ENCODE results near the gene KYNU. TPM values are rescaled to one million over a fixed set of nuclear protein-coding genes. Genes with fewer than 3 reads are reported as not detected.
"Not testable (repeated sequence)": the region's sequence is repeated elsewhere in the genome, so short reads cannot be mapped to it uniquely, and the experiment has no call there.

The KYNU gene
- total RNA-seq, 2 experiments from 2014 or later: not detected

- ATAC-seq; H3K9me3 Mint-ChIP-seq (ENCODE audit: low read depth); H3K27ac Mint-ChIP-seq; DNase-seq; H3K36me3 Mint-ChIP-seq (ENCODE audit: low read depth); H3K4me1 Mint-ChIP-seq; CTCF ChIA-PET; intact Hi-C loops (cut with DNase I, micrococcal nuclease); H3K4me3 Mint-ChIP-seq; POLR2A ChIA-PET; H3K27me3 Mint-ChIP-seq: not testable (repeated sequence)
Observed at GRCh38 chr2:142950323-142950722, 72.9 kb downstream of the KYNU start.

GRCh38 chr2:142951190-142952007 is 73.9 kb downstream of the KYNU start:
- H3K4me3 Mint-ChIP-seq: no peak overlapping the region
- no peak for DNase-seq
- ChIA-PET POLR2A (no interaction called here), CTCF (no interaction called here)
- peaks cover 2% of the 10 kb centered on the region for H3K9me3 Mint-ChIP-seq (ENCODE audit: low read depth)
- H3K36me3 Mint-ChIP-seq (ENCODE audit: low read depth): no peaks in the 10 kb centered on the region
- H3K27ac Mint-ChIP-seq: no peak overlapping the region
- intact Hi-C loops (cut with DNase I, micrococcal nuclease): no loop called here
- ATAC-seq: no peak
- peaks cover 3% of the 10 kb centered on the region for H3K27me3 Mint-ChIP-seq
- no peaks in the 10 kb centered on the region for H3K4me1 Mint-ChIP-seq

DNA sequence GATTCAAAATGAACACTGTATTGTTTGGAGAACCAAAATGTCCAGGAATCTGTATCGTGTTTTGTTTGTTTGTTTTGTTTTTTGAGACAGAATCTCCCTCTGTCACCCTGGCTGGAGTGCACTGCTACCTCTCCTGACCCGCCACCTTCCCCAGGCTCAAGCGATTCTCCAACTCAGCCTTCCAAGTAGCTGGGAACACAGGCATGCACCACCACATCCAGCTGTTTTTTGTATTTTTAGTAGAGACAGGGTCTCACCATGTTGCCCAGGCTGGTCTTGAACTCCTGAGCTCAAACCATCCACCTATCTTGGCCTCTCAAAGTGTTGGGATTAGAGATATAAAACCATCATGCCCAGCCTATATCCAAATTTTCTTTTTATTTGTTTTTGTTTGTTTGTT is 74.6 kb downstream of the KYNU start:
- CTCF ChIA-PET: no interaction called here
- DNase-seq (no peak), ATAC-seq (no peak)
- H3K9me3 Mint-ChIP-seq (ENCODE audit: low read depth): peaks cover 2% of the 10 kb centered on the region
- H3K4me3 Mint-ChIP-seq: no peak overlapping the region
- POLR2A ChIA-PET: no interaction called here
- peaks cover 3% of the 10 kb centered on the region for H3K27me3 Mint-ChIP-seq
- no peaks in the 10 kb centered on the region for H3K36me3 Mint-ChIP-seq (ENCODE audit: low read depth)
- H3K27ac Mint-ChIP-seq: no peak overlapping the region
- H3K4me1 Mint-ChIP-seq: no peaks in the 10 kb centered on the region
- intact Hi-C loops (cut with DNase I, micrococcal nuclease): no loop called here

DNA sequence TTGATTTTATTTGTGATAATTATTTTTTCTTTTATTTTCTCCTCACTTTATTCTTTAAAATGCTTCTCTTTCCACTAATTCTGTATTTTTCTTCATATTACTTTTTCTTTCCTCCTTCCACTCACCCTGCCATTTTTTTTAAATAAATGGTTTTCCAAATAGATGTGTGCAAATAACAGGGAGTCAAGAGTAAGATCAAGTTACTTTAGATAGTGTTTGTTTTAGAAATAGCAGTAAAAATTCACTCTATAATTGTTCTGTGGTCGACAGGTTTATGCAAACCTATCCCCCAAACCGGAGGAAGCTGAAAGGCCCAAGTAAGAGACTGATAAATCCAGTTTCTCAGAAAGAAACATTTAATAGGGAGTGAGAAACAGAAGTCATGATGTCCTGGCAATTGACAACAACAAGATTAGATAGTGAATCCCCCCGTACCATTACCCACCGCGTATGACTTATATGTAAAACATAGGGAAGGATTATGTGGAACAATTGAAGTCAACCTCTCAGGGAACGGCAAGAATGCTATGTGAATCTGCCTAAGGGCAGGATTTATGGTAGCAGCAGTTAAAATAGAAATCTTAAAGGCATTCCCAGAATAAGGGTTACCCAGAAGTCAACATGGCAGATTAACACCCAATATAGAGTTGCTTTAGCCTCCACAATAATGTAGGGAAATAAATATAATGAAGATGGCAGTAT is 75.5 kb downstream of the KYNU start:
- Mint-ChIP-seq H3K27me3 (peaks cover 3% of the 10 kb centered on the region), H3K27ac (no peak overlapping the region), H3K4me1 (no peaks in the 10 kb centered on the region), H3K9me3 (ENCODE audit: low read depth) (peaks cover 2% of the 10 kb centered on the region), H3K36me3 (ENCODE audit: low read depth) (no peaks in the 10 kb centered on the region), H3K4me3 (no peak overlapping the region)
- ChIA-PET CTCF (no interaction called here), POLR2A (no interaction called here)
- ATAC-seq (no peak), DNase-seq (no peak)
- intact Hi-C loops (cut with DNase I, micrococcal nuclease): no loop called here

GRCh38 chr2:142954493-142954892 is 77.0 kb downstream of the KYNU start:
- Mint-ChIP-seq H3K4me3 (no peak overlapping the region), H3K9me3 (ENCODE audit: low read depth) (peaks cover 2% of the 10 kb centered on the region), H3K36me3 (ENCODE audit: low read depth) (no peaks in the 10 kb centered on the region), H3K4me1 (no peaks in the 10 kb centered on the region), H3K27me3 (peaks cover 3% of the 10 kb centered on the region), H3K27ac (no peak overlapping the region)
- intact Hi-C loops (cut with DNase I, micrococcal nuclease): no loop called here
- ChIA-PET POLR2A (no interaction called here), CTCF (interaction anchor here (1.4 kb wide), 1 partner anchor 31 kb away, joined by 4 read pairs; no protein-coding TSS in a partner anchor)
- ATAC-seq: no peak
- no peak for DNase-seq

- intact Hi-C loops (cut with DNase I, micrococcal nuclease): no loop called here
- ATAC-seq (no peak), DNase-seq (no peak)
- ChIA-PET CTCF (interaction anchor here (1.0 kb wide), 1 partner anchor 18 kb away, joined by 3 read pairs; no protein-coding TSS in a partner anchor), POLR2A (no interaction called here)
- H3K27ac Mint-ChIP-seq: no peak overlapping the region
- H3K9me3 Mint-ChIP-seq (ENCODE audit: low read depth): no peaks in the 10 kb centered on the region
- no peak overlapping the region for H3K4me3 Mint-ChIP-seq
- H3K4me1 Mint-ChIP-seq: no peaks in the 10 kb centered on the region
- H3K36me3 Mint-ChIP-seq (ENCODE audit: low read depth): no peaks in the 10 kb centered on the region
- peaks cover 3% of the 10 kb centered on the region for H3K27me3 Mint-ChIP-seq
Observed at GRCh38 chr2:142957144-142957543, 79.7 kb downstream of the KYNU start.

- Mint-ChIP-seq H3K36me3 (ENCODE audit: low read depth) (no peaks in the 10 kb centered on the region), H3K4me3 (no peak overlapping the region), H3K27ac (no peak overlapping the region), H3K9me3 (ENCODE audit: low read depth) (peaks cover 6% of the 10 kb centered on the region), H3K27me3 (peaks cover 3% of the 10 kb centered on the region), H3K4me1 (no peaks in the 10 kb centered on the region)
- intact Hi-C loops (cut with DNase I, micrococcal nuclease): no loop called here
- ATAC-seq (no peak), DNase-seq (no peak)
- ChIA-PET POLR2A (no interaction called here), CTCF (no interaction called here)
Observed at GRCh38 chr2:142961202-142961601, 83.7 kb downstream of the KYNU start.

GRCh38 chr2:142965443-142965842 is 88.0 kb downstream of the KYNU start:
- Mint-ChIP-seq H3K9me3 (ENCODE audit: low read depth) (peaks cover 6% of the 10 kb centered on the region), H3K4me3 (no peak overlapping the region), H3K27me3 (no peaks in the 10 kb centered on the region), H3K27ac (no peak overlapping the region), H3K4me1 (no peaks in the 10 kb centered on the region), H3K36me3 (ENCODE audit: low read depth) (no peaks in the 10 kb centered on the region)
- ChIA-PET CTCF (interaction anchor here (1.5 kb wide), 1 partner anchor 9 kb away, joined by 4 read pairs; no protein-coding TSS in a partner anchor), POLR2A (no interaction called here)
- intact Hi-C loops (cut with DNase I, micrococcal nuclease): no loop called here
- DNase-seq (no peak), ATAC-seq (no peak)

- Mint-ChIP-seq H3K27ac (no peak overlapping the region), H3K27me3 (no peaks in the 10 kb centered on the region), H3K36me3 (ENCODE audit: low read depth) (no peaks in the 10 kb centered on the region), H3K4me3 (no peak overlapping the region), H3K9me3 (ENCODE audit: low read depth) (peaks cover 6% of the 10 kb centered on the region), H3K4me1 (no peaks in the 10 kb centered on the region)
- ATAC-seq (no peak), DNase-seq (no peak)
- intact Hi-C loops (cut with DNase I, micrococcal nuclease): no loop called here
- CTCF ChIA-PET: interaction anchor here (1.1 kb wide), 1 partner anchor 9 kb away, joined by 4 read pairs; no protein-coding TSS in a partner anchor
- POLR2A ChIA-PET: no interaction called here
Observed at GRCh38 chr2:142966284-142966683, 88.8 kb downstream of the KYNU start.

DNA sequence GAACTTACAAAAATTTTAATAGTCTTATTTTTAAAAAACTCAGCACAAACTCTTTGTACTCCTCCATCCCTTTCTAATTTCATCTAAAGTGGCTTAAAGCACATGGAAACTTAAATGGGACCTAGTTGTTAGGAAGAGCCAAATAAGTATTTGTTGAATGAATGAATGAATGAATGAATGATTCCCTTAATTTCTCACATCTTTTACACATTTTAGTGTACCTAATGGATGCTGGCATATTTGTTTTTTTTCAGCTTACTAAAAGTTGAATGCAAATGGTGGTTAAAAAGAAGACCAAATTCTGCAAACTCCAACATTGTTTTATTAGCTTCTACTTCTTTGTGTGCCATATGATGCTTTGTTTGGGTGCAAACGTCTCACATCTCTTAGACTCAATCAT is 89.6 kb downstream of the KYNU start:
- Mint-ChIP-seq H3K4me3 (no peak overlapping the region), H3K27ac (no peak overlapping the region), H3K27me3 (no peaks in the 10 kb centered on the region), H3K4me1 (no peaks in the 10 kb centered on the region), H3K9me3 (ENCODE audit: low read depth) (peaks cover 6% of the 10 kb centered on the region), H3K36me3 (ENCODE audit: low read depth) (no peaks in the 10 kb centered on the region)
- intact Hi-C loops (cut with DNase I, micrococcal nuclease): no loop called here
- DNase-seq: no peak
- ATAC-seq: no peak
- ChIA-PET POLR2A (no interaction called here), CTCF (no interaction called here)

- intact Hi-C loops (cut with DNase I, micrococcal nuclease): no loop called here
- H3K4me3 Mint-ChIP-seq: no peak overlapping the region
- ATAC-seq (no peak), DNase-seq (no peak)
- CTCF ChIA-PET: interaction anchor here (1.6 kb wide), 1 partner anchor 16 kb away, joined by 5 read pairs; no protein-coding TSS in a partner anchor
- no peaks in the 10 kb centered on the region for H3K9me3 Mint-ChIP-seq (ENCODE audit: low read depth)
- POLR2A ChIA-PET: no interaction called here
- no peaks in the 10 kb centered on the region for H3K36me3 Mint-ChIP-seq (ENCODE audit: low read depth)
- no peak overlapping the region for H3K27ac Mint-ChIP-seq
- H3K4me1 Mint-ChIP-seq: no peaks in the 10 kb centered on the region
- no peaks in the 10 kb centered on the region for H3K27me3 Mint-ChIP-seq
Observed at GRCh38 chr2:142973160-142973821, 95.8 kb downstream of the KYNU start.

DNA sequence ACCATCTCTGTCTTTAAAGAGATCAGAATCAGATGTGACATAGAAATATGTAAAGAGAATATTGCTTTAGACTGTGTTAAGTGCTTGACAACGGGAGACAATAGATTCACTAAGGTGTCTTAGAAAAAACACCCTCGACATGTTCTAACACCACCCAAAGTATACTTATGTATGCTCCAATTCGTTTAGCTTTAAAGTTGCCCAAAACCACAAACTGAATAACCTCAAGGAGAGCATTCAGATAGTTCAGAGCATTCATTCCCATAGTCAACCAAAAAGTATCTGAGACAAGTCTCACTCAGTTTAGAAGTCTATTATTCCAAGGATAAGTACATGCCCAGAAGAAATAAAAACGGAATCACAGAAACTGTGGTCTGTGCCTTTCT is 96.4 kb downstream of the KYNU start:
- no peaks in the 10 kb centered on the region for H3K36me3 Mint-ChIP-seq (ENCODE audit: low read depth)
- no peaks in the 10 kb centered on the region for H3K4me1 Mint-ChIP-seq
- ATAC-seq (no peak), DNase-seq (no peak)
- no peak overlapping the region for H3K4me3 Mint-ChIP-seq
- H3K9me3 Mint-ChIP-seq (ENCODE audit: low read depth): no peaks in the 10 kb centered on the region
- intact Hi-C loops (cut with DNase I, micrococcal nuclease): no loop called here
- no peaks in the 10 kb centered on the region for H3K27me3 Mint-ChIP-seq
- POLR2A ChIA-PET: no interaction called here
- CTCF ChIA-PET: interaction anchor here (0.5 kb wide), 1 partner anchor 698 kb away, joined by 3 read pairs; no protein-coding TSS in a partner anchor
- no peak overlapping the region for H3K27ac Mint-ChIP-seq
